CD4-positive, alpha-beta memory T cell (primary cell): ENCODE results near the gene CAPG. TPM values are rescaled to one million over a fixed set of nuclear protein-coding genes. Genes with fewer than 3 reads are reported as not detected.
"Not testable (repeated sequence)": the region's sequence is repeated elsewhere in the genome, so short reads cannot be mapped to it uniquely, and the experiment has no call there.

Source experiments
- CTCF ChIA-PET: fragments of 350-600 bp; sonication (Branson Sonifier 250); formaldehyde crosslinking; loops from one replicate; lab custom pipeline; 2021; ENCODE audit warnings: inconsistent platforms; ENCODE audit not compliant: partially characterized antibody; lab: Charles Lee
- POLR2A ChIA-PET: fragments of 350-600 bp; sonication (Branson Sonifier 250); formaldehyde crosslinking; loops from one replicate; lab custom pipeline; 2021; ENCODE audit not compliant: partially characterized antibody; lab: Charles Lee
- DNase-seq, 5 donors: peaks; one replicate each; pipeline versions ENCODE4 v3.0.0 to v3.0.0-alpha.2; 2020 to 2022; ENCODE audit warnings: mixed read lengths in 1 of 5
- H3K27ac ChIP-seq: one replicate; pipeline ENCODE4 v1.7.0; 2013; ENCODE audit warnings: low read depth, low read length
- H3K27me3 ChIP-seq: 2 replicates; pipeline ENCODE4 v1.7.0; 2013; ENCODE audit warnings: mild to moderate bottlenecking, low read length, moderate library complexity; ENCODE audit not compliant: insufficient read depth
- H3K36me3 ChIP-seq: 2 replicates; pipeline ENCODE4 v1.7.0; 2013; ENCODE audit warnings: mild to moderate bottlenecking, low read length, moderate library complexity; ENCODE audit not compliant: insufficient read depth
- H3K4me1 ChIP-seq: 2 replicates; pipeline ENCODE4 v1.7.0; 2013; ENCODE audit warnings: mild to moderate bottlenecking, low read length, moderate library complexity; ENCODE audit not compliant: insufficient read depth
- H3K4me3 ChIP-seq, 2 donors: one replicate each; pipeline ENCODE4 v1.7.0; 2013; ENCODE audit warnings: low read length in 2 of 2, mild to moderate bottlenecking in 1 of 2
- H3K9me3 ChIP-seq, 2 donors: one replicate each; pipeline ENCODE4 v1.7.0; 2013; ENCODE audit warnings: low read length in 2 of 2, control low read depth in 1 of 2; ENCODE audit not compliant: control insufficient read depth in 1 of 2
- H3K27ac Mint-ChIP-seq, 7 donors: one replicate each; pipeline ENCODE4 v1.8.0; 2020 to 2021; ENCODE audit warnings: mixed read lengths in 7 of 7, mild to moderate bottlenecking in 6 of 7, inconsistent platforms in 3 of 7, moderate library complexity in 3 of 7
- H3K27me3 Mint-ChIP-seq, 2 donors: one replicate each; pipeline ENCODE4 v1.8.0; 2020 to 2021; ENCODE audit warnings: mixed read lengths in 2 of 2
- H3K36me3 Mint-ChIP-seq, 2 donors: one replicate each; pipeline ENCODE4 v1.8.0; 2020 to 2021; ENCODE audit warnings: mixed read lengths in 2 of 2, inconsistent platforms in 1 of 2, mild to moderate bottlenecking in 1 of 2
- H3K4me1 Mint-ChIP-seq, 4 donors: one replicate each; pipeline ENCODE4 v1.8.0; 2020 to 2021; ENCODE audit warnings: mixed read lengths in 4 of 4, mild to moderate bottlenecking in 1 of 4
- H3K4me3 Mint-ChIP-seq, 8 donors: one replicate each; pipeline ENCODE4 v1.8.0; 2020 to 2021; ENCODE audit warnings: mixed read lengths in 8 of 8, mild to moderate bottlenecking in 7 of 8, moderate library complexity in 6 of 8, inconsistent platforms in 3 of 8
- H3K9me3 Mint-ChIP-seq, 8 donors: one replicate each; pipeline ENCODE4 v1.8.0; 2020 to 2021; ENCODE audit warnings: mixed read lengths in 8 of 8, mild to moderate bottlenecking in 5 of 8, inconsistent platforms in 3 of 8, moderate library complexity in 1 of 8
- intact Hi-C: fragments of 100-400 bp; cut with micrococcal nuclease; formaldehyde crosslinking; loops from one replicate; pipeline ENCODE4 v1.15.1; 2023
- polyA plus RNA-seq, 2 donors: library from polyadenylated mRNA; unstranded; fragments of 300-500 nt; fragmentation: Illumina TruSeq; gene quantifications; one replicate each; pipeline ENCODE4 v1.2.3, GENCODE V29; 2021
- total RNA-seq, 2 experiments: library from RNA; stranded (reverse); gene quantifications; one replicate each; pipeline ENCODE4 v1.2.3, GENCODE V29; 2021

CAPG gene
- total and polyA plus RNA-seq, 4 experiments from 2014 or later, result 25.6 to 136 (median 75.6) TPM

GRCh38 chr2:85444629-85445172, 34.5 kb upstream of the CAPG start:
- Histone ChIP-seq H3K27me3 (no peaks in the 10 kb centered on the region), H3K27ac (no peak overlapping the region), H3K4me3 (no peak overlapping the region), H3K9me3 (no peaks in the 10 kb centered on the region), H3K36me3 (no peaks in the 10 kb centered on the region), H3K4me1 (peaks cover 6% of the 10 kb centered on the region)
- no peaks in the 10 kb centered on the region for H3K9me3 Mint-ChIP-seq
- no peaks in the 10 kb centered on the region for H3K27me3 Mint-ChIP-seq
- ChIA-PET POLR2A (no interaction called here), CTCF (interaction anchor here (0.9 to 1.0 kb wide), 2 partner anchors 25 to 107 kb away, joined by 3 read pairs; no protein-coding TSS in a partner anchor)
- H3K4me1 Mint-ChIP-seq, result peaks cover 3 to 5% (median 4%) of the 10 kb centered on the region in 4 donors
- no peak overlapping the region for H3K27ac Mint-ChIP-seq
- no peak overlapping the region for H3K4me3 Mint-ChIP-seq
- intact Hi-C loops, result no loop called here
- DNase-seq, result no peak
- no peaks in the 10 kb centered on the region for H3K36me3 Mint-ChIP-seq

GRCh38 chr2:85441864-85442263, 31.7 kb upstream of the CAPG start:
- no peaks in the 10 kb centered on the region for H3K36me3 Mint-ChIP-seq
- Histone ChIP-seq H3K27ac (no peak overlapping the region), H3K9me3 (no peaks in the 10 kb centered on the region), H3K36me3 (no peaks in the 10 kb centered on the region), H3K27me3 (no peaks in the 10 kb centered on the region), H3K4me3 (no peak overlapping the region), H3K4me1 (peaks cover 30% of the 10 kb centered on the region)
- ChIA-PET CTCF (interaction anchor here (0.9 kb wide), 1 partner anchor 110 kb away, joined by 4 read pairs; no protein-coding TSS in a partner anchor), POLR2A (interaction anchor here (0.6 kb wide), 1 partner anchor 35 kb away, joined by 3 read pairs; no protein-coding TSS in a partner anchor)
- H3K4me1 Mint-ChIP-seq, result peaks cover 9 to 29% (median 22%) of the 10 kb centered on the region in 4 donors
- H3K9me3 Mint-ChIP-seq, result peaks cover 0 to 2% (median 0%) of the 10 kb centered on the region in 8 donors
- H3K4me3 Mint-ChIP-seq, result peak overlapping the region in 1 of 8 donors; percentile 55
- no peak for DNase-seq
- intact Hi-C loops, result no loop called here
- H3K27ac Mint-ChIP-seq, result peak overlapping the region in 1 of 7 donors; percentile 18
- no peaks in the 10 kb centered on the region for H3K27me3 Mint-ChIP-seq

- Mint-ChIP-seq H3K27ac (no peak overlapping the region), H3K9me3 (peaks cover 0 to 2% (median 0%) of the 10 kb centered on the region in 8 donors), H3K4me3 (peak overlapping the region in 1 of 8 donors; percentile 15), H3K27me3 (no peaks in the 10 kb centered on the region), H3K4me1 (peaks cover 9 to 38% (median 25%) of the 10 kb centered on the region in 4 donors), H3K36me3 (no peaks in the 10 kb centered on the region)
- DNase-seq, result no peak
- Histone ChIP-seq H3K9me3 (no peaks in the 10 kb centered on the region), H3K27me3 (no peaks in the 10 kb centered on the region), H3K27ac (no peak overlapping the region), H3K4me1 (peaks cover 30% of the 10 kb centered on the region), H3K36me3 (no peaks in the 10 kb centered on the region), H3K4me3 (no peak overlapping the region)
- CTCF ChIA-PET, result interaction anchor here (0.7 to 1.0 kb wide), 2 partner anchors 20 to 111 kb away, joined by 4 read pairs; no protein-coding TSS in a partner anchor
- POLR2A ChIA-PET, result interaction anchor here (4.6 kb wide), 1 partner anchor 98 kb away, joined by 119 read pairs; the partner anchor contains the start of gene MAT2A
- intact Hi-C loops, result no loop called here
These were observed 30.6 kb upstream of the CAPG start for GRCh38 chr2:85440729-85441128.

DNA sequence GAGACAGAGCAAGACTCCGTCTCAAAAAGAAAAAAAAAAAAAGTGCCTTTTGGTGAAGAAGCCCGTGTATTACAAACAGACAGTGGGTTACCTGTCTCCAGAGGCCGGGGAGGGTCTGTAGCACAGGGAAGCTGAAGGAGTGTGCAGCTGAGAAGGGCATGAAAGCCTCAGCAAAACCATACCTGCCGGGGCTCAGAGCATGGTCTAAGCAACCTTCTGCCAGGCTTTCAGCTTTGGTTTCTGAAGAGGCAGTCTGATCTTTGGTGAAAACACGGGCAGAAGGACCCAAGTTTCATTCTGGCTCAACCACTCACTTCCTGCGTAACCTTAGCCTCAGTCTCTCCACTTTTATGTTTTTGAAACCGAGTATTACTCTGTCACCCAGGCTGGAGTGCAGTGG, 29.8 kb upstream of the CAPG start:
- no peaks in the 10 kb centered on the region for H3K9me3 ChIP-seq
- intact Hi-C loops, result loop anchor here (5.0 kb wide), 1 partner anchor 157 kb away; the partner anchor contains the start of gene RNF181
- Mint-ChIP-seq H3K4me1 (peaks cover 9 to 38% (median 25%) of the 10 kb centered on the region in 4 donors), H3K27ac (peak overlapping the region; percentile 59 to 86 (median 73)), H3K9me3 (peaks cover 0 to 2% (median 0%) of the 10 kb centered on the region in 8 donors), H3K4me3 (peak overlapping the region in 5 of 8 donors; percentile 10 to 71 (median 61)), H3K36me3 (no peaks in the 10 kb centered on the region), H3K27me3 (no peaks in the 10 kb centered on the region)
- ChIA-PET CTCF (interaction anchor here (1.0 kb wide), 1 partner anchor 19 kb away, joined by 4 read pairs; no protein-coding TSS in a partner anchor), POLR2A (interaction anchor here (1.3 to 4.6 kb wide), 2 partner anchors 33 to 99 kb away, joined by 3 to 119 read pairs; partner anchors contain the start of gene MAT2A)
- H3K36me3 ChIP-seq, result no peaks in the 10 kb centered on the region
- no peak for DNase-seq
- no peak overlapping the region for H3K27ac ChIP-seq
- no peaks in the 10 kb centered on the region for H3K27me3 ChIP-seq
- no peak overlapping the region for H3K4me3 ChIP-seq
- H3K4me1 ChIP-seq, result peaks cover 30% of the 10 kb centered on the region

DNA sequence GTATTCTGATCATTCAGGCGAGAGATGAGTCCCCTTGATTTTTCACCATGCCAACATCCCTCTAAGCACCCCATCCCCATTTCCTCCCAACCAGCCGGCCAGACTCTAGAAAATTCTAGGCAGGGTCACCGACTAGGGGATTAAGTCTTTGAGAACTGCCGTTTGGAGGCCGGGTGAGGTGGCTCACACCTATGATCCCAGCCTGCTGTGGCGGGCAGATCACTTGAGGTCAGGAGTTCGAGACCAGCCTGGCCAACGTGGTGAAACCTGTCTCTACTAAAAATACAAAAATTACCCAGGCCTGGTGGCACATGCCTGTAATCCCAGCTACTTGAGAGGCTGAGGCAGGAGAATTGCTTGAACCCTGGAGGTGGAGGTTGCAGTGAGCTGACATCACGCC, 29.4 kb upstream of the CAPG start:
- peaks cover 30% of the 10 kb centered on the region for H3K4me1 ChIP-seq
- peak overlapping the region in 3 of 8 donors; percentile 61 to 71 (median 71) for H3K4me3 Mint-ChIP-seq
- H3K36me3 Mint-ChIP-seq, H3K27me3 ChIP-seq, H3K9me3 Mint-ChIP-seq, H3K27me3 Mint-ChIP-seq, H3K9me3 ChIP-seq, H3K4me3 ChIP-seq, DNase-seq, H3K27ac ChIP-seq, H3K36me3 ChIP-seq: not testable (repeated sequence)
- H3K27ac Mint-ChIP-seq, result peak overlapping the region in 6 of 7 donors; percentile 36 to 88 (median 84)
- POLR2A ChIA-PET, result interaction anchor here (1.3 to 4.6 kb wide), 5 partner anchors 11 to 100 kb away, joined by 3 to 119 read pairs (median 15); partner anchors contain the start of genes ELMOD3, MAT2A, RETSAT and SH2D6
- intact Hi-C loops, result loop anchor here (5.0 kb wide), 1 partner anchor 158 kb away; the partner anchor contains the start of gene RNF181
- CTCF ChIA-PET, result interaction anchor here (3.0 kb wide), 1 partner anchor 19 kb away, joined by 18 read pairs; no protein-coding TSS in a partner anchor
- peaks cover 9 to 38% (median 25%) of the 10 kb centered on the region in 4 donors for H3K4me1 Mint-ChIP-seq

GRCh38 chr2:85439025-85439472, 28.9 kb upstream of the CAPG start:
- Mint-ChIP-seq H3K4me3 (peak overlapping the region in 5 of 8 donors; percentile 10 to 61 (median 32)), H3K4me1 (peaks cover 9 to 38% (median 25%) of the 10 kb centered on the region in 4 donors), H3K27me3 (no peaks in the 10 kb centered on the region), H3K36me3 (no peaks in the 10 kb centered on the region), H3K9me3 (peaks cover 0 to 2% (median 0%) of the 10 kb centered on the region in 8 donors), H3K27ac (peak overlapping the region; percentile 79 to 99 (median 86))
- Histone ChIP-seq H3K9me3 (no peaks in the 10 kb centered on the region), H3K4me3 (no peak overlapping the region), H3K36me3 (no peaks in the 10 kb centered on the region), H3K4me1 (peaks cover 30% of the 10 kb centered on the region), H3K27ac (peak overlapping the region; percentile 75), H3K27me3 (no peaks in the 10 kb centered on the region)
- intact Hi-C loops, result loop anchor here (5.0 kb wide), 1 partner anchor 158 kb away; the partner anchor contains the start of gene RNF181
- ChIA-PET CTCF (interaction anchor here (1.0 to 3.0 kb wide), 3 partner anchors 19 to 118 kb away, joined by 3 to 18 read pairs (median 3); no protein-coding TSS in a partner anchor), POLR2A (interaction anchor here (1.3 to 4.6 kb wide), 7 partner anchors 7 to 113 kb away, joined by 3 to 119 read pairs (median 15); partner anchors contain the start of genes ELMOD3, MAT2A, RETSAT and SH2D6)
- no peak for DNase-seq
